ENCODE measurements around the gene OSBPL5.

The OSBPL5 gene

DNA sequence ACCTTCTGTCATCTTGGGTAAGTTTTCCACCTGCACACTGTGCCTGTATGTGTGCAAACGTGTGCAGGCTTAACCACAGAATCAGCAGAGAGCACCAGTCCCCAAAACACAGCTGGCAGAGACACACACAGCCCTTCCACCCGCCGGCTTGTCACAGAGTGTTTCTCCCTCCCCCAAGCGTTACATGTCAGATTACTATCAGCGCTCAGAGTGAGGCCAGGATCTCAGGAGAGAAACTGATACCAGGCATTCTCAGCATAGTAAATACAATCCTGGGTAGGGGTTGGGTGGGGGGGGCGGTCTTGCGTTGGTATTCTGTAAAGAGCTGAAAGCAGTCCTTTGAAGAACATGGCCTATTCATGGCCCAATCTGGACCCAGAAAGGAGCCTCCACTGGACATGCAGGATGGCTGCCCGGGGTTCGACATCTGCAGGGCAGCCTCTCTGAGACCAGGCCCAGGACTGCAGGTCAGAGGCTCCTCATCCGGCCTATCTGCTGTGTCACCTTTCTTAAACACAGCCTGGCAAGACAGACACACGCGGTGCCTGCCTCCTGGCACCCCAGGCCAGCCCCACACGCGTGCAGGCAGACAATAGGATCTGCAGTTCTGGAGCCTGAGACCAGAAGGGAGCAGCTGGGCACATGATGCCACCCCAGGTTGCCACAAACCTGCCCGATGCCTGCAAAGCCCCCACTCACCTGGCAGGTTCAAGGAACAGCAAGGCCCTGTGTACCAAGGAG lies 1.7 kb downstream of the OSBPL5 start:
- DNase-seq = no peak

DNA sequence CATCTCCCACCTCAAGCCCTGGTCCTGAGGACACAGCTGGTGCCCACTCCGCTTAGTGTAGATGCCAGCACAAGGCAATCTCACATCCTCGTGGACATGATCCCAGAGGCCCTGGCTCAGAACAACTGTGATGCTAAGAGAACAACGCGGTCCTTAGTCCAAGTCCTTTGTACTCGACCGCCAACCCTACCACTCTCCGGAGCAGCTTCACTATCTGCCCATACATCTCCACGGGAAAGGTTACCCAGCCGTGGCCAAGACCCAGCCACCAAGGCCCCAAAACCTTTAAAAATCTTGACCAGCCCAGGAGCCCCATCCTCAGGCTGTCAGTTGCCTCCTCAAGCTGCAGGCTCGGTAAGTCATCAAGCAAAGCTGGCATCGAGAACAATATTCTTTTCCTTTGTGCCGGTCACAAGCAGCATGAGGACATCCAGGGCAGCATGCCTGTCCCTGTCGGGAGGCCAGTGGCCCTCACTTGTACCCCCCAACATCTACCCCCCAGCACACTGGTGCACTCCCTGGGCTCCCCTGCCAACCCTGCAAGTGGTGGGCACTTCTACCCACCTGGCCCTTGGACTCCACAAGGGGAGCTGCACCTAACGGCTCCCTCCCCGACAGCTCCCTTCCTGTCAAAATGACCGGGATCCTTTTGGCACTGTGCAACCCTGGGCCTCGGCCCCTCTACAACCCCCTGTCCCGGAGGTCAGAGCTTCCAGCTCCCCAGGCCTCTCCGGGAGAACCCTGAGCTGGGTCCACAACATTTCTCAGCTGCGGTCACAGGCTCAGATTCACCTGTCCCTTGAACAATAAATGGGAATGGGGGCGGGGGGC lies 2.5 kb downstream of the OSBPL5 start:
- no peak for DNase-seq

- DNase-seq = no peak
Observed at GRCh38 chr11:3161720-3162409, 3.2 kb downstream of the OSBPL5 start.

DNA sequence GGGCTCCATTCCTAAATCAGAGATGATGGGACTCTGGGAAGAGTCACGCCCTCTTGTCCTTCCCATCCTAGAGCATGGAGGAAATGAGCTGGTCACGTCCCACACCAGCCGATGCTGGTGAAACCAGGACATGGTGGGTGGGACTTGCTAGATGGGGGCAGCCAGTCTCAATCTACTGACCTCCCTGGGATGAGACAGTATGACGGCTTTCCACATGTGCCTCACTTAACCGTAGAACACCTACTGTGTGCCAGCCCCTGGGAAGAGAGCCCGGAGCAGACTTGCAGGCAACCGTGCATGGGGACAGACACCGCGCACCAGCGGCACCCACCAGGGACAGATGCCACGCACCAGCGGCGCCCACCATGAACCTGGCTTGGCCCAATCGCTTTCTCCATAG lies 3.8 kb downstream of the OSBPL5 start:
- DNase-seq = no peak

DNA sequence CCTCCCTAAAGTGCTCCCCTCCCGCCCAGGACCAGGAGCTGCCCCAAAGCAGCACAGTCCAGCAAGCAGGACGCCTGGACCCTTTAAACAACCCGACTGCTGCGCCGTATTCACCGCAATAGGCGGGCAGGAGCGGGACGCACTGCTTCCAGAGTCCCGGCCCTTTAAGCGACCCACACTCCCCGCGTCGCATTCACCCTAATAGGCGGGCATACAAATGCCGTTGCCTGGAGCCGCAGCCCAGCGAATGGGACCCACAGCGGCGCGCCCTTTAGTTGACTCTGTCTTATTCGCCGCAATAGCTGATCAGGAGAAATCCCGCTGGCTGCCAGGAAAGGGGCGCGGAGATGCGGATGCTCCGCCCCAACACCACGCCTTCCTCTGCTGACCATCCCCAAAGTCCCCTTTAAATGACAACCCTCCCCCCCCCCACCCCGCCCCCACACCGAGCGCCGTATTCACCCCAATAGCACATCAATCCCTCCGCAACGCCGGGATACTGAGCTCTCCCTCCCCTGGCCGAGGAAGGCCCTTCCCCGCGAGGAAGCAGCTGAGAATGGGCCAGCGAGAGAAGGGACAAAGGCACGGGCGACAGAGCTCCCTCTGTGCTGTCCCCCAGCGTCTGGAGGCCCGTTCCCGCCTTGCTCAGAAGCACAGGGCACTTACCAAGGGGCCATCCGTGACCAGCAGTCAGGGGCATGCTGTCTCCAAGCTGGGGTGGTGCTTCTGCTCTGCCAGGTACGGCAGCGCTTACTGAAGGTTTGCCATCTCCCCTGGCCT lies 4.7 kb downstream of the OSBPL5 start:
- DNase-seq = peak; percentile 86

DNA sequence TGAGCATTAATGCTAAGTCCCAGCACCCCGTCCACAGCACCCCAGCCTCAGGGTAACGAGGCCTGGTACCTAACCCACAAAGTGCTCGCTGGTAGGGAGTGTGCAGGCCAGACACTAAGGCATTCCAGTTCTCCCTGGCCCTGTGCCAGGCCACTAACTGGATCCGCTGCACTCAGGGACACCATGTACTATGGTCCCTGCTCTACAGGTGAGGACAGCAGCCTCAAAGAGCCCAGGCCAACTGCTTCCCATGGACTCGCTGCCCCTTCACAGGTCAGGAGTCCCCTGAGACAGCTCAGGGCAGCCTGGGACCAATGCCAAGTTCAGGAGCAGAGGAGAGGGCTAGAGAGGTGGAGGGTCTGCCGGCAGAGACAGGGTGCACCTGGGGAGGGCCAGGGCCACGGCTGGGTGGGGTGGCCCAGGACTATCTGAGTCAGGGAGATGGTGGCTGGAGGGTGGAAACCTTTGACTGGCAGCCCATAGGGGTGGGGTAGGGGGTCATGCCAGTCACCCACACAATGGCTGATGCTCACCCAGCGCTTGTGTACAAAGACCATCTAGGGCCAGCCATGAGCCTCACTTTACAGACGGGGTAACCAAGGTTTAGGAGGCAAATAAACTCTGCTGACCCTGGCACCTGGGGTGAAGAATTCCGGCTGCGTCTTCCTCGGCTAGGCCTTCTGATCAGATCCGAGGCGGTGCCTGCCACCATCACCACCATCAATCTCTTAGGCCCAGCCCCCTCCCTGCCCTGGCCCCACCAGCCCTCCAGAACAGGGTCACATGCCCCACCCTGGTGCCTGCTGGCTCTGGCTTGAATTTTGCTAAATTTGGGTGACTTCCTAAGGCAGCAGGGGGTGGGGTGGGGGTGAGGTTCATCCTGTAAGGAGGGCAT lies 5.6 kb downstream of the OSBPL5 start:
- peak; percentile 14 for DNase-seq

DNA sequence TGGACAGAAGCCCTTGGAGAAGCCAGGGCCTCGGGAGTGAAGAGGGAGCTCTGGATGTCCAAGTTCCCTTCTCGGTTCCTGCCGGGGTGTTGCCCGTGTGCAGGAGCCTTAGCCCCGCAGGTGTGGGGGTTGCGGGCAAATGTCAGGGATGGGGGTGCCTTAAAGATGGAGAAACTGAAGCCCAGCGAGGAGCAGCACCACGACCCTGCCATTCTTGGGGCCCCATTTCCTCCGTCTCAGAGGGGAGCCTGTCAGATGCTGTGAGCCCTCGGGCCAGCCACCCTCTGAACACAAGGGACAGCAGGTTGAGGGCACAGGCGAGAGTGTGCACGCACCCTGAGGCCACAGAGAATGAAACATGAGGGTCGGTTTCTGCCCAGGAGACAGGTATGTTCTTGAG lies 6.3 kb downstream of the OSBPL5 start:
- DNase-seq = no peak

- no peak for DNase-seq
Observed at GRCh38 chr11:3158131-3158591, 6.9 kb downstream of the OSBPL5 start.

GRCh38 chr11:3157381-3158130 lies 7.6 kb downstream of the OSBPL5 start:
- DNase-seq = no peak

DNA sequence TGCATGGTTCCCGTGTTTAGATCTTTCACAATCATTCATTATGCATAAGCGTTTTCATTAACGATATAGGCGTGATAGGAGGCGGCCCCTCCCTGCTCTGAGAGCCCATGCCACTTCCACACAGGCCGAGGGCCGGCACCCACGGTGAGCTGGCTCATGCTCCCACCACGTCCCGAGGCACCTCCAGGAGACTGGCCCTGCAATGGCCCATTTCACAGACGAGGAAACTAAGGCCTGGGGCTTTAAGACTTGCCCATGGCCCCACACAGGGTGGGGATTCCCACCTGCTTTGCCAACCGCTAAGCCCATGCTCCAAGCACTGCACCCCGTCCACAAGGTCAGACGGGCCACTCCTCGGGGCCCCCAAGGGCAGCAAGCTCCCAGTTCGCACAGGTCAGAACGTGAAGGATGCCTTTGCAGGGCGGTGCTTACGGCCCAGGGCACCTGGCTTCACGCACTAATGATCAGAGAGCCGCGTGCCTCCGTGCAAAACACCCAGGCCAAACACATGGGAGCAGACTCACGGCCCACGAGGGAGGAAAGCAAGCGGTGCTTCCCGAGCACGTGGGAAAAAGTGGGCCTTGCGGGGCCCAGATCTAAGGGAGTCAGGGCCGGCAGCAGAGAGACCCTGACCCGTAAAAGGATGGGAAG lies 8.3 kb downstream of the OSBPL5 start:
- DNase-seq = no peak

- DNase-seq = no peak
Observed at GRCh38 chr11:3156282-3156660, 8.8 kb downstream of the OSBPL5 start.

DNA sequence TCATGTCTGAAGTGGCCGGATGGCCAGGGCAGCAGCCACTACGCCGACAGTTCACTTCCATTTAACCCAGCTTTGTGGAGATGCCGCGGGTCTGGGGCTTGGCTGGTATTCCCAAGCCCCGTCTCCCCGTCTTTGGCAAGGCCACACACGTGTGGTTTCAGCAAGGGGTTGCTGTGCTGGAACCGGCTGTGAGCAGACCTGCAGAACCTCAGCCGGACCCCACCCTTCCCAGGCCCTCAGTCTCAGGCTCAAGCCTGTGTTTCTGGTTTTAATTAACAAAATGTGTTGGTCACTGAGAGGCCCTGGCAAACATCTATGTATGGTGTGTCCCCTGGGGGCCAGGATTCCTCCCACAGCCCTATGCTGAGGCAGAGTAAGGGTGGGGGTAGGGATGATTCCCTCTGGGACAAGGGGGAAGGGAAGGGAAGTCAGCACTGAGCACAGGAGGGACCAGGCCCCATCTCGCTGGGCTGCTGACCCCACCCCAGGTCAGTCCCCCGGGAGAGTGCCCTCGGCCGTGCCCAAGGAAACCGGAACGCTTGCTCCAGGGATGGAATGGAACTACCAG lies 9.3 kb downstream of the OSBPL5 start:
- no peak for DNase-seq

DNA sequence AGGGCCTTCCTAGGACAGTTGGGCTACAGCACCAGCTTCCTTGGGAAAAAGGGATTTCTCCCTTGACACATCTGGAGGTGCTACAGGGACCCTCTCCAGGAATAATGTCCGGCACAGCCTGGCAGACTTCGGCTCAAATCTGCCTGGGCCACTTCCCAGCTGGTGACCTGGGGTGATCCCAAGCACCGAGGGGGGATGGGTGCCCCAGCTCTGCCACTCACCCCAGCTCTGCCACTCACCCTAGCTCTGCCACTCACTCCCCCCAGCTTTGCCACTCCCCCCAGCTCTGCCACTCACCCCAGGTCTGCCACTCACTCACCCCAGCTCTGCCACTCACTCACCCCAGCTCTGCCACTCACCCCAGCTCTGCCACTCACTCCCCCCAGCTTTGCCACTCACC lies 9.9 kb downstream of the OSBPL5 start:
- DNase-seq = no peak

DNA sequence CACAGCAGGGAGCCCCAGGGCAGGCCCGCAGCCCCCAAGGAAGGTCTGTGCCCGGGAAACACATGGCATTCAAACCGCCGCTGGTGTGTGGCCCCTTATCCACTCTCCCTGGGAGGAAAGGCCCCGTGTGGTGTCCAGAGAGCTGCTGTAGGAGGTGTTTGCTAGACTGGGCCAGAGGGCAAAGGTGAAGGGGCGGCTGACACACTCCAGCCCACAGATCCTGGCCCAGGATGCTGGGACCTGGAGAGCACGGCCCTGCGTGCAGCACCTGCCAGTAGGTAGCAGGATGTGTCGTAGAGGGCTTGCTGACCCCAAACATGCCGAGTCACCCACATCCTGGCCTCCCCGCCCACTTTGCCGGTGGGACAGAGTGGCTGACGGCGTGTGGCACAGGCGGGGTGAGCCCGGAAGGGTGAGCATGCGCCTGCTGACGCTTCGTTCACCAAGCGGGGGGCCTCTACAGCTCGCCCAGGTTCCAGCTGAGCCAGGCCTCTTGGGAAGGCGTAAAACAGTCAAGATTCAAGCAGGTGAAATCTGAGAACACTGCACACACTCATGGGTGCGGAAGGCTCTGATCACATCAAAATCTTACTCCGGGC lies 11.0 kb downstream of the OSBPL5 start:
- no peak for DNase-seq

- no peak for DNase-seq
Observed at GRCh38 chr11:3153291-3153861, 11.7 kb downstream of the OSBPL5 start.

DNA sequence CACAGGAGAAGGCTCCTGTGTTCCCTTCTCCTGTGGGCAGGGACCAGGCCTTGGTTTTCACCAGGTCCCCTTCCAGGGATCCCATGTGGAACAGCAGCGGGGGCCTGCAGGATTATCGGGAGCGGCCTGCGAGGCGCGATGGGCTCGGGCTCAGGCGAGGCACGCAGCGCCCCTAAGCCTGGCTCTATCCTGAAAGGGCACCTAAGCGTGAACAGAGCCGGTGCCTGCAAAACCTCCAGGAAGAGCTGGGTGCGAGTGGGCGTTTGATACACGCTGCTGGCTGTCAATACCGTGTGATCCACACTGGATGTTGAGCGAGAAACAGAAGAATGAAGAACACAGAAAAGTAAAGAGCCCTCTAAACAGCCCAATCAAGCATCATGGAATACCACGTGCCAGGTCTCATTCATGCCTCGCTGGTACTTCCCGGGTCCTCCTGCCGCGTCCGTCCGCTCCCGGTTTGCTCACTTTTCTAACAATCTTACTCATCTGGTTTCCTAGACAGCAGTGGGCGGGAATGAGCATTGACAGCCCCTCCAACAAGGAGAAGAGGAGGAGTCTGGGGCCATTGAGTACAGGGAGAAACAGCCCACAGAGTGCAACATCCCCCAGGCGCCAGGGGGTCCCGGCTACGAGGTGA lies 12.5 kb downstream of the OSBPL5 start:
- no peak for DNase-seq

GRCh38 chr11:3150726-3151125 lies 14.4 kb downstream of the OSBPL5 start:
- DNase-seq = no peak

DNA sequence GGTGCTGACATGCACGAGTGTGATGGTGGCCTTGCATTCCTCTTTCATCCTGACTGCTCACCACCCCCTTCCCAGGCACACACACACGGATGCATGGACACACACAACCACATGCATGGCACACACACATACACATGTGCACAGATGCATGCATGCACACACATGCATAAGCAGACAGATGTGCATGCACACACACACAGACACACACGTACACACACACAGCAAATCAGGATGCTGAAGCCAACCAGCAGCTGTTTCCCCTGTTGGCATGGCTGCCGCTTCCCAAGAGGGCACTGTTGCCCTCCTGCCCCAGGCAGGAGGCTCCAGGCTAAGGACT lies 15.3 kb downstream of the OSBPL5 start:
- no peak for DNase-seq

Data from NCI-H1105 treated with DMSO at 0.1 percent for 48 hours (cell line).